GM19324 (cell line): ENCODE data around the gene DNAJC16.
"Not testable (repeated sequence)": the region's sequence is repeated elsewhere in the genome, so short reads cannot be mapped to it uniquely, and the experiment has no call there.

Experiments used
- ATAC-seq: cut with Tn5 transposase; IDR thresholded peaks from one replicate; pipeline ENCODE4 v1.9.1; 2021; ENCODE audit warnings: mild to moderate bottlenecking, moderate library complexity; ENCODE audit not compliant: unreplicated experiment, low FRiP score

Gene DNAJC16

GRCh38 chr1:15526490-15527339 is at the start of gene DNAJC16:
TSS of gene DNAJC16 (plus strand) at chr1:15526848. CDS start at chr1:15529106, 2,258 bp downstream.
- ATAC-seq = peak; percentile 61

- no peak for ATAC-seq
These were observed 49.7 kb upstream of the DNAJC16 start for GRCh38 chr1:15476927-15477326.

- no peak for ATAC-seq
These were observed 48.9 kb upstream of the DNAJC16 start for GRCh38 chr1:15477646-15478212.

GRCh38 chr1:15479654-15480347 is 46.8 kb upstream of the DNAJC16 start:
- no peak for ATAC-seq

- not testable (repeated sequence) for ATAC-seq
These were observed 44.2 kb upstream of the DNAJC16 start for GRCh38 chr1:15482455-15482854.

- ATAC-seq = not testable (repeated sequence)
These were observed 43.6 kb upstream of the DNAJC16 start for GRCh38 chr1:15482983-15483543.

- no peak for ATAC-seq
These were observed 42.7 kb upstream of the DNAJC16 start for GRCh38 chr1:15483971-15484370.

- ATAC-seq = not testable (repeated sequence)
These were observed 42.2 kb upstream of the DNAJC16 start for GRCh38 chr1:15484443-15484842.

GRCh38 chr1:15485636-15486035 is 41.0 kb upstream of the DNAJC16 start:
- no peak for ATAC-seq

GRCh38 chr1:15486844-15487610 is 39.6 kb upstream of the DNAJC16 start:
- not testable (repeated sequence) for ATAC-seq

- ATAC-seq = no peak
These were observed 38.3 kb upstream of the DNAJC16 start for GRCh38 chr1:15488371-15488770.

- no peak for ATAC-seq
These were observed 37.5 kb upstream of the DNAJC16 start for GRCh38 chr1:15489052-15489736.

- not testable (repeated sequence) for ATAC-seq
These were observed 35.6 kb upstream of the DNAJC16 start for GRCh38 chr1:15491010-15491409.

- no peak for ATAC-seq
These were observed 34.1 kb upstream of the DNAJC16 start for GRCh38 chr1:15492596-15492995.

- no peak for ATAC-seq
These were observed 32.7 kb upstream of the DNAJC16 start for GRCh38 chr1:15493869-15494390.

GRCh38 chr1:15500184-15501178 is 26.2 kb upstream of the DNAJC16 start:
- no peak for ATAC-seq

GRCh38 chr1:15501208-15502032 is 25.2 kb upstream of the DNAJC16 start:
- ATAC-seq = no peak
